Liver (tissue), 9 donors: ENCODE data around the gene PM20D1. TPM values are rescaled to one million over a fixed set of nuclear protein-coding genes. Genes with fewer than 3 reads are reported as not detected.
A peak's percentile ranks its signal among the peaks of the same experiment; 100 is the strongest.
"Not testable (repeated sequence)": the region's sequence is repeated elsewhere in the genome, so short reads cannot be mapped to it uniquely, and the experiment has no call there.

Experiments used
- DNase-seq: peaks from one replicate; pipeline ENCODE4 v3.0.0-alpha.2; 2017; ENCODE audit warnings: low spot score
- H3K27ac ChIP-seq, 2 donors: one replicate each; pipeline ENCODE4 v1.7.0; 2013; ENCODE audit warnings: inconsistent platforms in 2 of 2, low read length in 2 of 2, control low read depth in 1 of 2, low read depth in 1 of 2, mild to moderate bottlenecking in 1 of 2
- H3K27me3 ChIP-seq, 4 donors: one replicate each; pipeline versions ENCODE4 v1.6.1 to v1.7.0; 2013; ENCODE audit warnings: low read length in 3 of 4, inconsistent platforms in 1 of 4, mild to moderate bottlenecking in 1 of 4, moderate library complexity in 1 of 4; ENCODE audit not compliant: control insufficient read depth in 4 of 4, insufficient read depth in 4 of 4
- H3K36me3 ChIP-seq, 4 donors: one replicate each; pipeline versions ENCODE4 v1.6.1 to v1.7.0; 2013; ENCODE audit warnings: low read length in 3 of 4, mild to moderate bottlenecking in 3 of 4, low read depth in 1 of 4, moderate library complexity in 1 of 4; ENCODE audit not compliant: control insufficient read depth in 4 of 4, insufficient read depth in 3 of 4
- H3K4me1 ChIP-seq, 4 donors: one replicate each; pipeline versions ENCODE4 v1.6.1 to v1.7.0; 2013; ENCODE audit warnings: low read length in 3 of 4, mild to moderate bottlenecking in 3 of 4, moderate library complexity in 1 of 4; ENCODE audit not compliant: control insufficient read depth in 4 of 4, insufficient read depth in 4 of 4
- H3K4me3 ChIP-seq, 3 donors: one replicate each; pipeline versions ENCODE4 v1.6.1 to v1.7.0; 2013; ENCODE audit warnings: low read length in 3 of 3, control low read depth in 1 of 3, low read depth in 1 of 3, mild to moderate bottlenecking in 1 of 3
- H3K9ac ChIP-seq, 2 donors: one replicate each; pipeline ENCODE4 v1.7.0; 2013; ENCODE audit warnings: low read length in 2 of 2, mild to moderate bottlenecking in 2 of 2, moderate library complexity in 2 of 2, control low read depth in 1 of 2, low read depth in 1 of 2
- H3K9me3 ChIP-seq, 4 donors: one replicate each; pipeline versions ENCODE4 v1.6.1 to v1.7.0; 2013; ENCODE audit warnings: low read length in 3 of 4; ENCODE audit not compliant: control insufficient read depth in 4 of 4
- ATF3 ChIP-seq: IDR thresholded peaks from 2 replicates; pipeline ENCODE4 v1.6.1; 2016; ENCODE audit warnings: antibody characterized with exemption
- EGR1 ChIP-seq, 2 donors: IDR thresholded peaks; 2 replicates each; pipeline ENCODE4 v1.6.1; 2016 to 2018; ENCODE audit warnings: antibody characterized with exemption in 2 of 2, low read depth in 2 of 2
- FOXA1 ChIP-seq: IDR thresholded peaks from 2 replicates; pipeline ENCODE4 v1.6.1; 2016; ENCODE audit warnings: antibody characterized with exemption
- FOXA2 ChIP-seq: IDR thresholded peaks from 2 replicates; pipeline ENCODE4 v1.6.1; 2016; ENCODE audit warnings: antibody characterized with exemption
- GABPA ChIP-seq, 2 donors: IDR thresholded peaks in 1 of 2; conservative IDR thresholded peaks in 1 of 2; 2 replicates each; pipeline ENCODE4 v1.6.1; 2016; ENCODE audit warnings: antibody characterized with exemption in 2 of 2, mild to moderate bottlenecking in 1 of 2, moderate library complexity in 1 of 2
- HNF4A ChIP-seq, 2 donors: conservative IDR thresholded peaks; 2 replicates each; pipeline ENCODE4 v1.6.1; 2016; ENCODE audit warnings: antibody characterized with exemption in 2 of 2, mild to moderate bottlenecking in 2 of 2
- HNF4G ChIP-seq: IDR thresholded peaks from 2 replicates; pipeline ENCODE4 v1.6.1; 2016; ENCODE audit warnings: antibody characterized with exemption
- JUND ChIP-seq, 2 donors: IDR thresholded peaks; 2 replicates each; pipeline ENCODE4 v1.6.1; 2016; ENCODE audit warnings: antibody characterized with exemption in 2 of 2
- NR2F2 ChIP-seq: IDR thresholded peaks from 2 replicates; pipeline ENCODE4 v1.6.1; 2016; ENCODE audit warnings: antibody characterized with exemption
- RAD21 ChIP-seq, 2 donors: IDR thresholded peaks; 2 replicates each; pipeline ENCODE4 v1.6.1; 2016; ENCODE audit warnings: antibody characterized with exemption in 2 of 2, mild to moderate bottlenecking in 2 of 2
- RXRA ChIP-seq, 2 donors: IDR thresholded peaks; 2 replicates each; pipeline ENCODE4 v1.6.1; 2017 to 2018; ENCODE audit warnings: antibody characterized with exemption in 2 of 2, mild to moderate bottlenecking in 1 of 2
- SP1 ChIP-seq: IDR thresholded peaks from 2 replicates; pipeline ENCODE4 v1.6.1; 2018; ENCODE audit warnings: antibody characterized with exemption, mild to moderate bottlenecking
- TAF1 ChIP-seq: conservative IDR thresholded peaks from 2 replicates; pipeline ENCODE4 v1.6.1; 2016; ENCODE audit warnings: antibody characterized with exemption, mild to moderate bottlenecking
- YY1 ChIP-seq: IDR thresholded peaks from 2 replicates; pipeline ENCODE4 v1.6.1; 2016; ENCODE audit warnings: antibody characterized with exemption, mild to moderate bottlenecking
- WGBS: extraction: QIAGEN DNeasy Blood & Tissue Kit; methylation state at CpG from one replicate; pipeline ENCODE4 v1.1.7; 2013; 5-methylcytosine and 5-hydroxymethylcytosine counted together
- polyA plus RNA-seq, 2 donors: library from polyadenylated mRNA; stranded (reverse) in 1 of 2; unstranded in 1 of 2; fragments of 200-250 nt in 1 of 2; fragments of >200 nt in 1 of 2; fragmentation: Nextera tagmentation in 1 of 2; extraction: Ambion mirVana in 1 of 2; gene quantifications; one replicate each; pipeline versions ENCODE4 v1.2.1 to v1.2.3, GENCODE V29; 2013 to 2015
- total RNA-seq, 2 donors: library from RNA; depleted of rRNA; stranded (reverse); fragments of >200 nt; gene quantifications; one replicate each; pipeline ENCODE4 v1.2.3, GENCODE V29; 2014
- TF ChIP-seq, protein P1 (sequence below): fragments of 150-350 bp; IDR thresholded peaks from 2 replicates; pipeline ENCODE4 v1.5.1; 2017; ENCODE audit warnings: improper control_type of control experiment, low read depth, low read length; ENCODE audit not compliant: missing input control
- TF ChIP-seq, protein P2 (sequence below): IDR thresholded peaks from 2 replicates; pipeline ENCODE4 v1.6.1; 2016; ENCODE audit warnings: antibody characterized with exemption
- TF ChIP-seq, protein P3 (sequence below): IDR thresholded peaks from 2 replicates; pipeline ENCODE4 v1.6.1; 2016; ENCODE audit warnings: antibody characterized with exemption, mild to moderate bottlenecking
- TF ChIP-seq, protein P4 (sequence below): IDR thresholded peaks from 2 replicates; pipeline ENCODE4 v1.6.1; 2016; ENCODE audit warnings: antibody characterized with exemption
- donor health status: healthy.
- donor health status: healthy.
- donor health status: healthy.
- donor health status: healthy.
- donor health status: healthy.

Gene PM20D1
- total and polyA plus RNA-seq, 4 donors = under 0.01 to 0.30 (median 0.22) TPM

GRCh38 chr1:205890631-205891030 is 40.7 kb upstream of the PM20D1 start:
- H3K36me3 ChIP-seq, H3K9ac ChIP-seq, H3K4me1 ChIP-seq, H3K4me3 ChIP-seq, H3K27me3 ChIP-seq, H3K9me3 ChIP-seq, DNase-seq, H3K27ac ChIP-seq: not testable (repeated sequence)
- WGBS = 91% methylated on average over 3 of the region's 3 CpGs

GRCh38 chr1:205889706-205890105 is 39.8 kb upstream of the PM20D1 start:
- not testable (repeated sequence) for H3K27ac ChIP-seq, H3K9ac ChIP-seq, H3K36me3 ChIP-seq, H3K9me3 ChIP-seq, H3K4me1 ChIP-seq, H3K4me3 ChIP-seq, DNase-seq, H3K27me3 ChIP-seq
- 85% methylated on average over 3 of the region's 3 CpGs for WGBS

GRCh38 chr1:205889006-205889405 is 39.1 kb upstream of the PM20D1 start:
- H3K36me3 ChIP-seq, H3K4me1 ChIP-seq, DNase-seq, H3K9me3 ChIP-seq, H3K27ac ChIP-seq, H3K9ac ChIP-seq, H3K27me3 ChIP-seq, H3K4me3 ChIP-seq: not testable (repeated sequence)
- WGBS = 85% methylated on average over 4 of the region's 4 CpGs

GRCh38 chr1:205883792-205884191 is 33.9 kb upstream of the PM20D1 start:
- TF ChIP-seq, protein P1, sequence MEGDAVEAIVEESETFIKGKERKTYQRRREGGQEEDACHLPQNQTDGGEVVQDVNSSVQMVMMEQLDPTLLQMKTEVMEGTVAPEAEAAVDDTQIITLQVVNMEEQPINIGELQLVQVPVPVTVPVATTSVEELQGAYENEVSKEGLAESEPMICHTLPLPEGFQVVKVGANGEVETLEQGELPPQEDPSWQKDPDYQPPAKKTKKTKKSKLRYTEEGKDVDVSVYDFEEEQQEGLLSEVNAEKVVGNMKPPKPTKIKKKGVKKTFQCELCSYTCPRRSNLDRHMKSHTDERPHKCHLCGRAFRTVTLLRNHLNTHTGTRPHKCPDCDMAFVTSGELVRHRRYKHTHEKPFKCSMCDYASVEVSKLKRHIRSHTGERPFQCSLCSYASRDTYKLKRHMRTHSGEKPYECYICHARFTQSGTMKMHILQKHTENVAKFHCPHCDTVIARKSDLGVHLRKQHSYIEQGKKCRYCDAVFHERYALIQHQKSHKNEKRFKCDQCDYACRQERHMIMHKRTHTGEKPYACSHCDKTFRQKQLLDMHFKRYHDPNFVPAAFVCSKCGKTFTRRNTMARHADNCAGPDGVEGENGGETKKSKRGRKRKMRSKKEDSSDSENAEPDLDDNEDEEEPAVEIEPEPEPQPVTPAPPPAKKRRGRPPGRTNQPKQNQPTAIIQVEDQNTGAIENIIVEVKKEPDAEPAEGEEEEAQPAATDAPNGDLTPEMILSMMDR = no peak
- TF ChIP-seq SP1 (peak; percentile 93), FOXA1 (peak; percentile 98), EGR1 (IDR thresholded peaks at IDR 0.05; ENCODE audit: low read depth in 2 of 2) (no peak), TAF1 (no peak), ATF3 (no peak), RAD21 (IDR thresholded peaks at IDR 0.05) (peak; percentile 21 to 23), GABPA (IDR thresholded peaks at IDR 0.05 in 1 of 2, conservative IDR thresholded peaks at IDR 0.05 in 1 of 2) (no peak), YY1 (peak; percentile 22), HNF4G (peak; percentile 56), JUND (IDR thresholded peaks at IDR 0.05) (no peak), FOXA2 (peak; percentile 100), HNF4A (conservative IDR thresholded peaks at IDR 0.05) (peak; percentile 92 to 95), NR2F2 (no peak), RXRA (IDR thresholded peaks at IDR 0.05) (peak; percentile 93 to 95)
- TF ChIP-seq, protein P2, sequence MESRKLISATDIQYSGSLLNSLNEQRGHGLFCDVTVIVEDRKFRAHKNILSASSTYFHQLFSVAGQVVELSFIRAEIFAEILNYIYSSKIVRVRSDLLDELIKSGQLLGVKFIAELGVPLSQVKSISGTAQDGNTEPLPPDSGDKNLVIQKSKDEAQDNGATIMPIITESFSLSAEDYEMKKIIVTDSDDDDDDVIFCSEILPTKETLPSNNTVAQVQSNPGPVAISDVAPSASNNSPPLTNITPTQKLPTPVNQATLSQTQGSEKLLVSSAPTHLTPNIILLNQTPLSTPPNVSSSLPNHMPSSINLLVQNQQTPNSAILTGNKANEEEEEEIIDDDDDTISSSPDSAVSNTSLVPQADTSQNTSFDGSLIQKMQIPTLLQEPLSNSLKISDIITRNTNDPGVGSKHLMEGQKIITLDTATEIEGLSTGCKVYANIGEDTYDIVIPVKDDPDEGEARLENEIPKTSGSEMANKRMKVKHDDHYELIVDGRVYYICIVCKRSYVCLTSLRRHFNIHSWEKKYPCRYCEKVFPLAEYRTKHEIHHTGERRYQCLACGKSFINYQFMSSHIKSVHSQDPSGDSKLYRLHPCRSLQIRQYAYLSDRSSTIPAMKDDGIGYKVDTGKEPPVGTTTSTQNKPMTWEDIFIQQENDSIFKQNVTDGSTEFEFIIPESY = peak; percentile 66
- TF ChIP-seq, protein P3, sequence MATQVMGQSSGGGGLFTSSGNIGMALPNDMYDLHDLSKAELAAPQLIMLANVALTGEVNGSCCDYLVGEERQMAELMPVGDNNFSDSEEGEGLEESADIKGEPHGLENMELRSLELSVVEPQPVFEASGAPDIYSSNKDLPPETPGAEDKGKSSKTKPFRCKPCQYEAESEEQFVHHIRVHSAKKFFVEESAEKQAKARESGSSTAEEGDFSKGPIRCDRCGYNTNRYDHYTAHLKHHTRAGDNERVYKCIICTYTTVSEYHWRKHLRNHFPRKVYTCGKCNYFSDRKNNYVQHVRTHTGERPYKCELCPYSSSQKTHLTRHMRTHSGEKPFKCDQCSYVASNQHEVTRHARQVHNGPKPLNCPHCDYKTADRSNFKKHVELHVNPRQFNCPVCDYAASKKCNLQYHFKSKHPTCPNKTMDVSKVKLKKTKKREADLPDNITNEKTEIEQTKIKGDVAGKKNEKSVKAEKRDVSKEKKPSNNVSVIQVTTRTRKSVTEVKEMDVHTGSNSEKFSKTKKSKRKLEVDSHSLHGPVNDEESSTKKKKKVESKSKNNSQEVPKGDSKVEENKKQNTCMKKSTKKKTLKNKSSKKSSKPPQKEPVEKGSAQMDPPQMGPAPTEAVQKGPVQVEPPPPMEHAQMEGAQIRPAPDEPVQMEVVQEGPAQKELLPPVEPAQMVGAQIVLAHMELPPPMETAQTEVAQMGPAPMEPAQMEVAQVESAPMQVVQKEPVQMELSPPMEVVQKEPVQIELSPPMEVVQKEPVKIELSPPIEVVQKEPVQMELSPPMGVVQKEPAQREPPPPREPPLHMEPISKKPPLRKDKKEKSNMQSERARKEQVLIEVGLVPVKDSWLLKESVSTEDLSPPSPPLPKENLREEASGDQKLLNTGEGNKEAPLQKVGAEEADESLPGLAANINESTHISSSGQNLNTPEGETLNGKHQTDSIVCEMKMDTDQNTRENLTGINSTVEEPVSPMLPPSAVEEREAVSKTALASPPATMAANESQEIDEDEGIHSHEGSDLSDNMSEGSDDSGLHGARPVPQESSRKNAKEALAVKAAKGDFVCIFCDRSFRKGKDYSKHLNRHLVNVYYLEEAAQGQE = peak; percentile 74
- TF ChIP-seq, protein P4, sequence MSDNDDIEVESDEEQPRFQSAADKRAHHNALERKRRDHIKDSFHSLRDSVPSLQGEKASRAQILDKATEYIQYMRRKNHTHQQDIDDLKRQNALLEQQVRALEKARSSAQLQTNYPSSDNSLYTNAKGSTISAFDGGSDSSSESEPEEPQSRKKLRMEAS = peak; percentile 17
- no peak overlapping the region for H3K9ac ChIP-seq
- DNase-seq = no peak
- H3K4me1 ChIP-seq = peaks cover 0 to 7% (median 3%) of the 10 kb centered on the region in 4 donors
- H3K4me3 ChIP-seq = no peak overlapping the region
- H3K36me3 ChIP-seq = no peaks in the 10 kb centered on the region
- H3K9me3 ChIP-seq = no peaks in the 10 kb centered on the region
- H3K27me3 ChIP-seq = no peaks in the 10 kb centered on the region
- H3K27ac ChIP-seq = no peak overlapping the region
